Measurements from ENCODE around the gene ACTN1.

Gene ACTN1

DNA sequence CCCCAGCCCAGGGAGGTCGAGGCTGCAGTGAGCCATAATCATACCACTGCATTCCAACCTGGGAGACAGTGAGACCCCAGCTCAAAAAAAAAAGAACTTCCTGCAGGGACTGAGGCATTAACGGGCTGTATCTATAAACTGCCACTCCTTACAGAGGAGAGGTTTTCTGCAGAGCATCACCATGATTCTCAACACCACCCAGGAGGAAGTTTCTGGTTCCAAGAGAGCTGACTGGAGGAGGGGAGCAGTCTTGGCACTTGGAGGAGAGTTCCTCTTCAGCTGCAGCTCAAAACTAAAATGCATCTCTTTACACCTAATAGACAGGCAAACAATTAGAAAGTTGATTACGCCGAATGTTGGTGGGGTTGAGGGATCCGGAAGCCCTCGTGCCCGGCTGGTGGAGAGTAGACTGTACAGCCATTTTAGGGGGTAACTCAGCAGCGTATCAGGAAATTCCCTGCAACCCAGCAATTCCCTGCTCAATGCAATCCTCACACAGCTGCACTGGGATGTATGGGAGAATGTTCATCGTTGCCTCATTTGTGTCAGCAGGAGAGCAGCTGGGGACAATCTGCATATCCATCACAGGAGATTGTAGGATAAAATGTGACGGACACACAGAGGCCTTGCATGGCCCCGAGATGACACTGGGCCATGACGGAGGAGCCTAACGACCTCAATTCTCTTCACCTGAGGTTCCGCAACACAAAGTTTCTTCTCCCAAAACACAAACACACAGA is 36.6 kb downstream of the ACTN1 start:
- H3K4me3 ChIP-seq (replicated peaks; ENCODE audit: low read depth, low read length) = no peak overlapping the region
- TF ChIP-seq, protein P1, sequence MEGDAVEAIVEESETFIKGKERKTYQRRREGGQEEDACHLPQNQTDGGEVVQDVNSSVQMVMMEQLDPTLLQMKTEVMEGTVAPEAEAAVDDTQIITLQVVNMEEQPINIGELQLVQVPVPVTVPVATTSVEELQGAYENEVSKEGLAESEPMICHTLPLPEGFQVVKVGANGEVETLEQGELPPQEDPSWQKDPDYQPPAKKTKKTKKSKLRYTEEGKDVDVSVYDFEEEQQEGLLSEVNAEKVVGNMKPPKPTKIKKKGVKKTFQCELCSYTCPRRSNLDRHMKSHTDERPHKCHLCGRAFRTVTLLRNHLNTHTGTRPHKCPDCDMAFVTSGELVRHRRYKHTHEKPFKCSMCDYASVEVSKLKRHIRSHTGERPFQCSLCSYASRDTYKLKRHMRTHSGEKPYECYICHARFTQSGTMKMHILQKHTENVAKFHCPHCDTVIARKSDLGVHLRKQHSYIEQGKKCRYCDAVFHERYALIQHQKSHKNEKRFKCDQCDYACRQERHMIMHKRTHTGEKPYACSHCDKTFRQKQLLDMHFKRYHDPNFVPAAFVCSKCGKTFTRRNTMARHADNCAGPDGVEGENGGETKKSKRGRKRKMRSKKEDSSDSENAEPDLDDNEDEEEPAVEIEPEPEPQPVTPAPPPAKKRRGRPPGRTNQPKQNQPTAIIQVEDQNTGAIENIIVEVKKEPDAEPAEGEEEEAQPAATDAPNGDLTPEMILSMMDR (IDR thresholded peaks at IDR 0.05; ENCODE audit: low read length, missing control alignments) = no peak
- DNase-seq (ENCODE audit: low read depth) = no peak

- no peak overlapping the region for H3K4me3 ChIP-seq (replicated peaks; ENCODE audit: low read depth, low read length)
- peak; percentile 92 for DNase-seq (ENCODE audit: low read depth)
- TF ChIP-seq, protein P1 (IDR thresholded peaks at IDR 0.05; ENCODE audit: low read length, missing control alignments) = peak; percentile 61
Measured at GRCh38 chr14:68941820-68942219, 37.3 kb downstream of the ACTN1 start.

DNA sequence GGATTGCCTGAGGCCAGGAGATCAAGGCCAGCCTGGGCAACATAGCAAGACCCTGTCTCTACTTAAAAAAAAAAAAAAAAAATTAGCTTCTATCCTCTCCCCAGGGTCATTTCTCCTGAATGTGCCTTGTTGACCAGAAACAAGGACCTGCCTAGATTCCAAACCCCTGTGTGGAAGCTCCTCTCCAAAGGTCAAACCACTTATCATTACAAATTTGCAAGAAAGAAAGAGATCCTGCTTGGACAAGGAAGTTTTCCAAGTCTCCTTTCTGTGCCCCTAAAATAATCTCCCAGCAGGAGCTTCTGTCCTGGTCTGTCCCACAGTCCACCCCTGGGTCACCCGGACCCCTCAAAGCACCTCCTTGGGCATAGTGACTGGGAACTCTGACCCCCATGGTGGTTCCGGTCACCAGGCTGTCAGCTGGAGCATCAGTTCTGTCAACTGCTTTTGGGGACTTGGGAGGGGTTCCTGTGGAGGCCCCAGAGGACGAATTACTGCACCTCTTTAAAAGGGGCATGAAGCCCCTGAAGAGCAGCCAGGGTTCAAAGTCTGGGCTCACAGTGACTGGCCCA is 38.4 kb downstream of the ACTN1 start:
- DNase-seq (ENCODE audit: low read depth) = no peak
- TF ChIP-seq, protein P1 (IDR thresholded peaks at IDR 0.05; ENCODE audit: low read length, missing control alignments) = no peak
- H3K4me3 ChIP-seq (replicated peaks; ENCODE audit: low read depth, low read length) = no peak overlapping the region

DNA sequence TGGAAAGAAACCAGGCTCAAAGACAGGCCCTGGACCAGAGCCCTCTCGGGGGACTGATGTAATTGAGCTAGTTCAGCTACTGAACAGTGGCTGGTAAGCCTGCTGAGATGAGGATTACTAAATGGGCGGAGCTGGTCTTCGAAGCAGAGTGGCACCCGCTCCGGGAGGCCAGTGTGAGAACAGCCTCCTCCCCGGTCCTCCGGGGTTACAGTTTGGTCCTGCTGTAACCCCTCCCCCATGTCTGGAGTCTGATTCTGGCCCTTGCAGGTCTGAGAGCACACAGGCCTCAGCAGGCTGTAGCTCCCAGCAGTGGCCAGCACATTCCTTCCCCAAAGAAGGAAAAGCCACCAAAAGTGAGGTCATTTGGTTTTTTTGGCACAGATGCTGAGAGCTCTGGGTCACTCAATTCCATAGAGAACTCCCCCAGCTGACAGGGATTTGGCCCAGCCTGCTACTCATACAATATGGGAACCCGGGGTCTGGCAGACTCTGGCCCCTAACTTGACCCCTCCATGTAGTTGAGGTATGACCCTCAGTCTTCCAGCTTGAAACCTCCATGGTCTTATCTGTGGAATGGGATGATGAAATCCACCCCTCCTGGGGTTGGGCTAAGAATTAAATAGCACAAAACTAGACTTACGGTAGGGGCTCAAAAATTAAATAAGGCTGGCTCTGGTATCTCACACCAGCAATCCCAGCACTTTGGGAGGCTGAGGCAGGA is 39.0 kb downstream of the ACTN1 start:
- H3K4me3 ChIP-seq (replicated peaks; ENCODE audit: low read depth, low read length) = no peak overlapping the region
- DNase-seq (ENCODE audit: low read depth) = peak; percentile 98
- TF ChIP-seq, protein P1 (IDR thresholded peaks at IDR 0.05; ENCODE audit: low read length, missing control alignments) = no peak

DNA sequence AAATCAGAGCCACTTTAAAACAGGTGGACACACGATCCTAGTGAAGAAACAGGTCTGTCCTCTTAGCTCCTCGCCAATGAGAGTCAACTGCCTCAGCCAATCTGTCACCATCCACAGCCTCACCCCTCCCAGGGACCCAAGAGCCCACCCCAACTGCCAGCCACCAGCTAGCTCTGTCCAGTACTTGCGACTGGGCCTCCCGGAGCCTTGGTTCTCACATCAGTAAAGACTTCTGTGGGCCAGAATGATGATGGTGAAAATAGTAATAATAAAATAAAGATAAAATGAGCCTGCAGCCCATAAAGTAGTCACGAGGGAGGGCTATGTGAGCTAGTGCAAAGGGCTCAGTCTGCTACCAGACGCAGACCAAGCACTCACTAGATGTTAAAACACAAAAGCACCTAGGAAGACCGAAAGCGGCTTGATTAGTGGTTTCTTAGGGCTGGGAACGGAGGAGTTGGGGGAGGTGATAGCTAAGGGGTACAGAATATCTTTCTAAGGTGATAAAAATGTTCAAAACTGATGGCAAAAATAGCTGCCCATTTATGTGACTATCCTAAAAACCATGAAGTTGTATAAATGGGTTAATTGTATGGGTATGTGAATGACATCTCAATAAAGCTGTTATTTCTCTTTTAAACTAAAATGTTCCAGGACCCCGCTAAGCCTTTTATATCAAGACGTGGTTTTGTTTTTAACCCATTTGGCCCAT is 39.8 kb downstream of the ACTN1 start:
- DNase-seq (ENCODE audit: low read depth) = no peak
- TF ChIP-seq, protein P1 (IDR thresholded peaks at IDR 0.05; ENCODE audit: low read length, missing control alignments) = no peak
- no peak overlapping the region for H3K4me3 ChIP-seq (replicated peaks; ENCODE audit: low read depth, low read length)

DNA sequence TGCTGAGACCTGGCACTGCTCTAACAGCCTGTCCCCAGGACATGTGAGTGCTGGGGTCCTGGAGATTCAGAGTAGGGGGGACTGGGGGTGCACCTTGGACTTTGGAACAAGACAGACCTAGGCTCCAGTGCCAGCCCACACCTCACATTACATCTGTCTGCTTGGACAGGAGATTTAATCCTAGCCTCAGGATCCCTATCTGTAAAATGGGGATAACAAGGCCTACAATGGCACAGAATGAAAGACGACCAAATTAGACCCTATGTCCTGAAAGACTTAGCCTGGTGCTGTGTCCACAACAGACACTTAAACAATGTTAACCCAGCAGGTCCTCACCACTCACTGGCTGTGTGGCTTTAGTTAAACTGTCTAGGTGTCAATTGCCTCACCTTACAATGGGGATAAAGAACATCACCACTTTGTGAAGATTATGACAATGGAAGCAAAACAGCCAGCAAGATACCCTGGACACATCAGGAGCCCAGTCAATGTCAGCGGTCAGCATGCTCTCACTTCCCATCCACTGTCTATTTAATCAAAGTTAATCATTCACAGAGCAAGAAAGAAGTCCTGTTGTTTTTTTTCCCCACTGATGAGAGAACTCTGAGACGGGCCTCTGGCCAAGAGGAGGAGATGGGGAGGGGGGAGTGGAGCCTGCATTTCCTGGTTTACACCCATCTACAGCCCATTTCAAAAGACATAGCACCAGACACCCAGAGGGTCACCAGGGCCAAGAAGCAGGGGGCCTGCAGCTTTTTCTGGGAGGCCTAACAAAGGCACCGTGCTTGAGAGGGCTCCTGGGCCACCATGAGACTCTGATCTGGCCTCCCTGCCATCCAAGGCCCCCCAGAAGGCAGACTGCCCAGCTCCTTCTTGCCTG is 40.6 kb downstream of the ACTN1 start:
- DNase-seq (ENCODE audit: low read depth) = peak; percentile 51
- H3K4me3 ChIP-seq (replicated peaks; ENCODE audit: low read depth, low read length) = no peak overlapping the region
- TF ChIP-seq, protein P1 (IDR thresholded peaks at IDR 0.05; ENCODE audit: low read length, missing control alignments) = no peak

Data from fibroblast of pulmonary artery (primary cell).